Measurements from ENCODE around the gene CEP104.

- TF ChIP-seq CTCF (IDR thresholded peaks at IDR 0.05) = no peak
- no peak for TF ChIP-seq POLR2AphosphoS5 (IDR thresholded peaks at IDR 0.05)
- no peak for TF ChIP-seq POLR2A (IDR thresholded peaks at IDR 0.05)
Measured at GRCh38 chr1:3775490-3776230, 81.4 kb downstream of the CEP104 start.
